Measurements from ENCODE around the gene LY86. TPM values are rescaled to one million over a fixed set of nuclear protein-coding genes. Genes with fewer than 3 reads are reported as not detected.

Gene LY86
- total RNA-seq, 1 donor from 2014 or later, result not detected

DNA sequence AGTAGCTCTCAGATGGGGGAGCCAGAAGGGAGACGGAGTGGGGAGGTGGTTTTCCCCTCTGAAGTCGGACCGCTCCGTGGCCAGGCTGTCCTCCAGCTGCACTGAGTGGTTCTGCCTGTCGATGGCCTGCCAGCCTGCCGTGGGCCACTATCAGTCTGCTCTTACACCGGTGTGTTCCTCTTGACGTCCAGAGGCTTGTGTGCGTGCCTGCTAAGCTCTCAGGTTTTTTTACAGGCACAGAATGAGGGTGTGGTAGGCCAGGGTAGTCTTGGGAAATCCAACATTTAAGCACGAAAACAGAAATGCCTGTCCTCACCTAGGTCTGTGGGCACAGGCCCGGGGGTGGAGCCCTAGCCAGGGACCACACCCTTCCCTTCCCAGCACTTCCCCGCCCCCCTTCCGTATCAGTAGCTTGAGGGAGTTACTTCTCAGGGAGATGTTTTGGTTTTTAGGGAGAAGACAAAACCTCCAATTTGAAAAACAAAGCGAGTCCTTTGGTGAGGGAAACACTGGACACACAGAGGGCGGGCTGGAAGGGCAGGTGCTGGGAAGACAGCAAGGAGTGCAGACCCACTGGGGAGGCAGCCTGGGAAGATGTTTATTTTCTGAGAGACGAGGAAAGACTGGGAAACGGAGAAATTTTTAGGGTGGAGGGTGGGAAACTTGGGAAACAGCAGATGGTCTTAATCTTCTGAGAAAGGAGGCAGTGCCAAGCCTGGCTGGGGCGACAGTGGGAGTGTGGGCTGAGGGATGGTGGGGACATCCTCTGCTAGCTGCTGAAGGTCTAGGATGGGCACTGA is 106.5 kb downstream of the LY86 start:
- no peaks in the 10 kb centered on the region for H3K36me3 Mint-ChIP-seq
- H3K4me1 Mint-ChIP-seq (ENCODE audit: unreplicated experiment), result peaks cover 37% of the 10 kb centered on the region
- peak overlapping the region; percentile 36 for H3K4me3 Mint-ChIP-seq
- DNase-seq (ENCODE audit: extremely low spot score, unreplicated experiment), result no peak
- peak overlapping the region; percentile 91 for H3K27ac Mint-ChIP-seq
- H3K9me3 Mint-ChIP-seq, result no peaks in the 10 kb centered on the region
- H3K27me3 Mint-ChIP-seq, result no peaks in the 10 kb centered on the region
- TF ChIP-seq, protein P1, sequence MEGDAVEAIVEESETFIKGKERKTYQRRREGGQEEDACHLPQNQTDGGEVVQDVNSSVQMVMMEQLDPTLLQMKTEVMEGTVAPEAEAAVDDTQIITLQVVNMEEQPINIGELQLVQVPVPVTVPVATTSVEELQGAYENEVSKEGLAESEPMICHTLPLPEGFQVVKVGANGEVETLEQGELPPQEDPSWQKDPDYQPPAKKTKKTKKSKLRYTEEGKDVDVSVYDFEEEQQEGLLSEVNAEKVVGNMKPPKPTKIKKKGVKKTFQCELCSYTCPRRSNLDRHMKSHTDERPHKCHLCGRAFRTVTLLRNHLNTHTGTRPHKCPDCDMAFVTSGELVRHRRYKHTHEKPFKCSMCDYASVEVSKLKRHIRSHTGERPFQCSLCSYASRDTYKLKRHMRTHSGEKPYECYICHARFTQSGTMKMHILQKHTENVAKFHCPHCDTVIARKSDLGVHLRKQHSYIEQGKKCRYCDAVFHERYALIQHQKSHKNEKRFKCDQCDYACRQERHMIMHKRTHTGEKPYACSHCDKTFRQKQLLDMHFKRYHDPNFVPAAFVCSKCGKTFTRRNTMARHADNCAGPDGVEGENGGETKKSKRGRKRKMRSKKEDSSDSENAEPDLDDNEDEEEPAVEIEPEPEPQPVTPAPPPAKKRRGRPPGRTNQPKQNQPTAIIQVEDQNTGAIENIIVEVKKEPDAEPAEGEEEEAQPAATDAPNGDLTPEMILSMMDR (conservative IDR thresholded peaks at IDR 0.05), result no peak

DNA sequence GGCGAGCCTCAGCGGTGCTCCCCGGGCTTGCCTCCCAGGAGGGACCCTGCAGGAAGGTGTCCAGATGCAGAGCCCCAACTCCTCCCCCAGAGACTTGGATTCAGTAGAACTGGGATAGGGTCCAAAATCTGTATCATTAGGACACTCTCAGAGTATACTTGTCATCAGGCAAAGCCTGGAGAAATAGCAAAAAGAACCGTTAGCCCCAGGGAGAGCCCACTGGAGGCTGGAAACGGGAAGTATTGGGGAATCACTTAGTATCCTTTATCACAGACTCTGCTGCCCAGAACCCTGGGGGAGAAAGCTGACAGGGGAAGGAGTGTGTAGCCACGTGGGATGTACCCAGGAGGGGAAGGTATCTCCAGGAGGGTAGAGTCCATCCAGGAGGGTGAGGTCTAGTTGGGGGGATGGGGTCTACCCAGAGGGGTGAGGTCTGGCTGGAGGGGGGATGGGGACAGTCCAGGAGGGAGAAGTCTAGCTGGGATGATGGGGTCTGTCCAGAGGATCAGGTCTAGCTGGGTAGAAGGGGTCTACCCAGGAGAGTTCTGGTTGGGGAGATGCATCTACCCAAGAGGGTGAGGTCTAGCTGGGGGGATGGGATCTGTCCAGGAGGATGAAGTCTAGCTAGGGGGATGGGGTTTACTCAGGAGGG is 107.2 kb downstream of the LY86 start:
- H3K9me3 Mint-ChIP-seq, result no peaks in the 10 kb centered on the region
- H3K27ac Mint-ChIP-seq, result peak overlapping the region; percentile 91
- peaks cover 45% of the 10 kb centered on the region for H3K4me1 Mint-ChIP-seq (ENCODE audit: unreplicated experiment)
- no peaks in the 10 kb centered on the region for H3K36me3 Mint-ChIP-seq
- H3K4me3 Mint-ChIP-seq, result no peak overlapping the region
- DNase-seq (ENCODE audit: extremely low spot score, unreplicated experiment), result no peak
- no peaks in the 10 kb centered on the region for H3K27me3 Mint-ChIP-seq
- TF ChIP-seq, protein P1 (conservative IDR thresholded peaks at IDR 0.05), result no peak

DNA sequence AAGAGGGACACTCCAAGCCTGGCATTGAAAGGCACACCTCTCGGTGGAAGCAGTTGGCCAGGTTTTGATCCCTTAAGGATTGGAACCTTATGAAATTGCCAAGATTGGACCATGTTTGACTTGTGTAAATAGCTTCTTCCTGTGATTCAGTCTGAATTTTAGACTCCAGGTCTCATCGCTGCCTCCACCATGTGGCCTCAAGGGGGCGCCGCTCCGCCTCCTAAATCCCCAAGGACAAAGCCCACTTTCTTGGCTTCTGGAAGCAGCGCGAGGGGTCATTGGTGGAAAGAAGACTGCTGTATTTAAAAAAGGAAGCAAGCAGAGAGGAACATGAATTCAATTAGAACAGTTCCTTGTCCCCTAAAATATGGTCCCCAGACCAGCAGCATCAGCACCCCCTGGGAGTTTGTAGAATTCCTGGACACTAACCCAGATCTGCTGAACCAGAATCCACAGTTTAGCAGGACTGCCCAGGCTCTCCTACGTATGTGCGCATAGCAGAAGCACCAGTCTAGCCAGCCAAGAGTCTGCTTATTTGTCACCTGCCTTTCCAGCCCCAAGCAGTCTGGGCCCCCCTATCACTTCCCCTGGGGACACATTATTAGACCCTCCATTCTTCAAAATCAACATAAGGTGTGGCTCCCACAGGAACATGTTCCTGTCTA is 108.5 kb downstream of the LY86 start:
- H3K9me3 Mint-ChIP-seq, result peaks cover 4% of the 10 kb centered on the region
- H3K36me3 Mint-ChIP-seq, result no peaks in the 10 kb centered on the region
- H3K27ac Mint-ChIP-seq, result peak overlapping the region; percentile 69
- no peak for DNase-seq (ENCODE audit: extremely low spot score, unreplicated experiment)
- TF ChIP-seq, protein P1 (conservative IDR thresholded peaks at IDR 0.05), result peak; percentile 89
- H3K4me3 Mint-ChIP-seq, result peak overlapping the region; percentile 14
- no peaks in the 10 kb centered on the region for H3K27me3 Mint-ChIP-seq
- H3K4me1 Mint-ChIP-seq (ENCODE audit: unreplicated experiment), result peaks cover 57% of the 10 kb centered on the region

DNA sequence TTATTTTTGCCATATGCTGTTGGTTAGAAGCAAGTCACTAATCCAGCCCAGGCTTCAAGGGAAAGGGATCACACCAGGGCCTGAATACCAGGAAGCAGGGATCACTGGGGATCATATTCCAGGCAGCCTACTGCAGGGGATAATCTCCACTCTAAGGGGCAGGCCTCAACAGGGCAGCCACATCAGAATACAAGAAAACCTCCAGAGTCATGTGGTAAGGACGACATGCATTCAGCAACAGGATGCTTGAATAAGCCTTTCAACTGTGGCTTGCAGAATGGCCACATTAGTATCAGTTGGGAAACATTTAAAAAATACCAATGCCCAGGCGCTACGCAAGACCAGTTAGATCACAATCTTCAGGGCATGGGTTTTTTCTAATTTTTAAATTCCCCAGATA is 109.1 kb downstream of the LY86 start:
- peaks cover 58% of the 10 kb centered on the region for H3K4me1 Mint-ChIP-seq (ENCODE audit: unreplicated experiment)
- TF ChIP-seq, protein P1 (conservative IDR thresholded peaks at IDR 0.05), result no peak
- peak overlapping the region; percentile 14 for H3K4me3 Mint-ChIP-seq
- no peaks in the 10 kb centered on the region for H3K27me3 Mint-ChIP-seq
- H3K9me3 Mint-ChIP-seq, result peaks cover 5% of the 10 kb centered on the region
- H3K27ac Mint-ChIP-seq, result peak overlapping the region; percentile 69
- H3K36me3 Mint-ChIP-seq, result no peaks in the 10 kb centered on the region
- DNase-seq (ENCODE audit: extremely low spot score, unreplicated experiment), result no peak

DNA sequence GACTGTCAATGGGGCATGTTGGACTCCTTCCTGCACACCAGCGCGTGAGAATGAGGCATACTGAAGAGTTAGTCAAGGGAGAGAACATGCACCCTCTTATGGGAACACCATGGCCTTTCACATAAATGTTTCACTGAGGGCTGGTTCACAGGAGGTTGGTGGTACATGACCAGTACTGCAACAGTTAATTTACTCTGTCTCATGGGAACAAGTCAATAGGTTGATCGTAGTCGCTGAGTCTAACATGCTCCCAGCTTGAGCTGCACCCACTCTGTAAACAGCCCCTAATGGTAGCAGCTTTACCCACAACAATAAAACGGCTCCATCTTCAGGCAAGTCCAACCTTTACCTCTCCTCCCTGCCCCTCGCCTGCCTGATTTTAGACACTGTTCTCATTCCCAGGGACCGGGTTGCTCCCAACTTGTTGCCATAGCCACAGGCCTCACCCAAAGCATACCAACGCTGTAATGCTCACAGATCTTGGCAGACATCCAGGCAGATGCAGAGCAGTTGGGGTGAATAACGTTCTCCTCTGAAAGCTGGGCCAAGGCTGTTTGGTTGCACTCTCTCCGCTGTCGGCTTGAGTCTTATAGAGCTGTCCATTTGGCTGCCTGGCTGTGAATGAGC is 111.3 kb downstream of the LY86 start:
- Mint-ChIP-seq H3K9me3 (peaks cover 5% of the 10 kb centered on the region), H3K27me3 (no peaks in the 10 kb centered on the region), H3K27ac (peak overlapping the region; percentile 91), H3K36me3 (no peaks in the 10 kb centered on the region), H3K4me3 (peak overlapping the region; percentile 55), H3K4me1 (ENCODE audit: unreplicated experiment) (peaks cover 53% of the 10 kb centered on the region)
- peak; percentile 81 for DNase-seq (ENCODE audit: extremely low spot score, unreplicated experiment)
- TF ChIP-seq, protein P1 (conservative IDR thresholded peaks at IDR 0.05), result no peak
